Measurements from ENCODE around the gene CFAP141.
"Not testable (repeated sequence)": the region's sequence is repeated elsewhere in the genome, so short reads cannot be mapped to it uniquely, and the experiment has no call there.

CFAP141 gene

GRCh38 chr1:154206196-154206595, at the start of gene CFAP141:
Gene CFAP141, minus strand, starts transcription at chr1:154206333. Its CDS starts 26 bp downstream, at chr1:154206307.
- DNase-seq, result no peak

GRCh38 chr1:154253671-154254070, 47.5 kb upstream of the CFAP141 start:
- DNase-seq, result no peak

- DNase-seq, result no peak
Measured at GRCh38 chr1:154241703-154242351, 35.7 kb upstream of the CFAP141 start.

- DNase-seq, result no peak
Measured at GRCh38 chr1:154240294-154240833, 34.2 kb upstream of the CFAP141 start.

GRCh38 chr1:154239491-154239890, 33.4 kb upstream of the CFAP141 start:
- DNase-seq, result no peak

- no peak for DNase-seq
Measured at GRCh38 chr1:154237880-154238506, 31.9 kb upstream of the CFAP141 start.

GRCh38 chr1:154237435-154237834, 31.3 kb upstream of the CFAP141 start:
- no peak for DNase-seq

GRCh38 chr1:154236855-154237254, 30.7 kb upstream of the CFAP141 start:
- DNase-seq, result no peak

GRCh38 chr1:154233127-154233526, 27.0 kb upstream of the CFAP141 start:
- not testable (repeated sequence) for DNase-seq

- not testable (repeated sequence) for DNase-seq
Measured at GRCh38 chr1:154231112-154231511, 25.0 kb upstream of the CFAP141 start.

- DNase-seq, result no peak
Measured at GRCh38 chr1:154225370-154225769, 19.2 kb upstream of the CFAP141 start.

- no peak for DNase-seq
Measured at GRCh38 chr1:154223621-154224020, 17.5 kb upstream of the CFAP141 start.

- DNase-seq, result no peak
Measured at GRCh38 chr1:154222918-154223317, 16.8 kb upstream of the CFAP141 start.

GRCh38 chr1:154222518-154222917, 16.4 kb upstream of the CFAP141 start:
- DNase-seq, result no peak

GRCh38 chr1:154221278-154222001, 15.3 kb upstream of the CFAP141 start:
- peak; percentile 65 for DNase-seq

GRCh38 chr1:154220970-154221277, 14.8 kb upstream of the CFAP141 start:
- DNase-seq, result no peak

GRCh38 chr1:154220071-154220969, 14.2 kb upstream of the CFAP141 start, which contains the start of gene UBAP2L:
Gene UBAP2L, plus strand, starts transcription at chr1:154220955. Its CDS starts 4,169 bp downstream, at chr1:154225124.
- peak; percentile 99 for DNase-seq

- DNase-seq, result no peak
Measured at GRCh38 chr1:154219541-154219940, 13.4 kb upstream of the CFAP141 start.

GRCh38 chr1:154218545-154218944, 12.4 kb upstream of the CFAP141 start:
- no peak for DNase-seq

GRCh38 chr1:154213274-154213673, 7.1 kb upstream of the CFAP141 start:
- no peak for DNase-seq

GRCh38 chr1:154212083-154212482, 6.0 kb upstream of the CFAP141 start:
- no peak for DNase-seq

- no peak for DNase-seq
Measured at GRCh38 chr1:154208677-154209388, 2.7 kb upstream of the CFAP141 start.

All from stimulated activated CD4-positive, alpha-beta T cell treated with anti-CD3 and anti-CD28 coated beads, Interleukin-4, amount 100 ng/mL, for 1 hour (primary cell).